ENCODE measurements around the gene SPATA9. TPM values are rescaled to one million over a fixed set of nuclear protein-coding genes. Genes with fewer than 3 reads are reported as not detected.

Gene SPATA9
- total RNA-seq, 1 donor: 1.3 TPM

Other genes with a start within 250 kb of the SPATA9 start
- gene SKIC3, start 128.0 kb downstream of the SPATA9 start, total RNA-seq: 144 and 191 TPM in 2 replicates
- gene ARSK, start 127.9 kb downstream of the SPATA9 start, total RNA-seq: 12.6 and 21.6 TPM in 2 replicates
- gene GPR150, start 62.9 kb downstream of the SPATA9 start, total RNA-seq: 0.32 and 0.43 TPM in 2 replicates
- 1.6 and 2.6 TPM in 2 replicates for gene RFESD, start 36.2 kb downstream of the SPATA9 start, total RNA-seq
- gene RHOBTB3, start 48.3 kb upstream of the SPATA9 start, total RNA-seq: 370 and 720 TPM in 2 replicates
- gene GLRX, start 139.7 kb upstream of the SPATA9 start, total RNA-seq: 152 and 437 TPM in 2 replicates

Data from fibroblast of villous mesenchyme (primary cell).